Measurements from ENCODE around the gene SMCO2.
"Not testable (repeated sequence)": the region's sequence is repeated elsewhere in the genome, so short reads cannot be mapped to it uniquely, and the experiment has no call there.

GRCh38 chr12:27544858-27545257, 98.3 kb downstream of the SMCO2 start:
- TF ChIP-seq, protein P1, sequence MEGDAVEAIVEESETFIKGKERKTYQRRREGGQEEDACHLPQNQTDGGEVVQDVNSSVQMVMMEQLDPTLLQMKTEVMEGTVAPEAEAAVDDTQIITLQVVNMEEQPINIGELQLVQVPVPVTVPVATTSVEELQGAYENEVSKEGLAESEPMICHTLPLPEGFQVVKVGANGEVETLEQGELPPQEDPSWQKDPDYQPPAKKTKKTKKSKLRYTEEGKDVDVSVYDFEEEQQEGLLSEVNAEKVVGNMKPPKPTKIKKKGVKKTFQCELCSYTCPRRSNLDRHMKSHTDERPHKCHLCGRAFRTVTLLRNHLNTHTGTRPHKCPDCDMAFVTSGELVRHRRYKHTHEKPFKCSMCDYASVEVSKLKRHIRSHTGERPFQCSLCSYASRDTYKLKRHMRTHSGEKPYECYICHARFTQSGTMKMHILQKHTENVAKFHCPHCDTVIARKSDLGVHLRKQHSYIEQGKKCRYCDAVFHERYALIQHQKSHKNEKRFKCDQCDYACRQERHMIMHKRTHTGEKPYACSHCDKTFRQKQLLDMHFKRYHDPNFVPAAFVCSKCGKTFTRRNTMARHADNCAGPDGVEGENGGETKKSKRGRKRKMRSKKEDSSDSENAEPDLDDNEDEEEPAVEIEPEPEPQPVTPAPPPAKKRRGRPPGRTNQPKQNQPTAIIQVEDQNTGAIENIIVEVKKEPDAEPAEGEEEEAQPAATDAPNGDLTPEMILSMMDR (IDR thresholded peaks at IDR 0.05): not testable (repeated sequence)
- not testable (repeated sequence) for TF ChIP-seq POLR2AphosphoS5 (IDR thresholded peaks at IDR 0.05; ENCODE audit: low read depth, low read length); SIN3A (IDR thresholded peaks at IDR 0.05; ENCODE audit: borderline replicate concordance, insufficient read depth, low read depth, low read length)
- TF ChIP-seq, protein P2, sequence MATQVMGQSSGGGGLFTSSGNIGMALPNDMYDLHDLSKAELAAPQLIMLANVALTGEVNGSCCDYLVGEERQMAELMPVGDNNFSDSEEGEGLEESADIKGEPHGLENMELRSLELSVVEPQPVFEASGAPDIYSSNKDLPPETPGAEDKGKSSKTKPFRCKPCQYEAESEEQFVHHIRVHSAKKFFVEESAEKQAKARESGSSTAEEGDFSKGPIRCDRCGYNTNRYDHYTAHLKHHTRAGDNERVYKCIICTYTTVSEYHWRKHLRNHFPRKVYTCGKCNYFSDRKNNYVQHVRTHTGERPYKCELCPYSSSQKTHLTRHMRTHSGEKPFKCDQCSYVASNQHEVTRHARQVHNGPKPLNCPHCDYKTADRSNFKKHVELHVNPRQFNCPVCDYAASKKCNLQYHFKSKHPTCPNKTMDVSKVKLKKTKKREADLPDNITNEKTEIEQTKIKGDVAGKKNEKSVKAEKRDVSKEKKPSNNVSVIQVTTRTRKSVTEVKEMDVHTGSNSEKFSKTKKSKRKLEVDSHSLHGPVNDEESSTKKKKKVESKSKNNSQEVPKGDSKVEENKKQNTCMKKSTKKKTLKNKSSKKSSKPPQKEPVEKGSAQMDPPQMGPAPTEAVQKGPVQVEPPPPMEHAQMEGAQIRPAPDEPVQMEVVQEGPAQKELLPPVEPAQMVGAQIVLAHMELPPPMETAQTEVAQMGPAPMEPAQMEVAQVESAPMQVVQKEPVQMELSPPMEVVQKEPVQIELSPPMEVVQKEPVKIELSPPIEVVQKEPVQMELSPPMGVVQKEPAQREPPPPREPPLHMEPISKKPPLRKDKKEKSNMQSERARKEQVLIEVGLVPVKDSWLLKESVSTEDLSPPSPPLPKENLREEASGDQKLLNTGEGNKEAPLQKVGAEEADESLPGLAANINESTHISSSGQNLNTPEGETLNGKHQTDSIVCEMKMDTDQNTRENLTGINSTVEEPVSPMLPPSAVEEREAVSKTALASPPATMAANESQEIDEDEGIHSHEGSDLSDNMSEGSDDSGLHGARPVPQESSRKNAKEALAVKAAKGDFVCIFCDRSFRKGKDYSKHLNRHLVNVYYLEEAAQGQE (IDR thresholded peaks at IDR 0.05; ENCODE audit: insufficient read depth in 1 of 2, low read depth in 2 of 2, low read length in 1 of 2): not testable (repeated sequence)

All from Panc1 (cell line).